AG04450 (cell line): ENCODE data around the gene CDH22. TPM values are rescaled to one million over a fixed set of nuclear protein-coding genes. Genes with fewer than 3 reads are reported as not detected.

ENCODE experiments used
- CTCF ChIA-PET: fragments of 300-600, 350-600 bp; formaldehyde crosslinking; extraction: SDS; loops from one replicate; lab custom pipeline; 2022; ENCODE audit warnings: antibody characterized with exemption, inconsistent platforms; lab: Charles Lee
- POLR2A ChIA-PET: fragments of 350-600 bp; formaldehyde crosslinking; extraction: SDS; loops from one replicate; lab custom pipeline; 2021; ENCODE audit warnings: antibody characterized with exemption, inconsistent platforms; lab: Yijun Ruan, JAX
- DNase-seq: peaks from one replicate; pipeline ENCODE4 v3.0.0-alpha.2; 2011; ENCODE audit warnings: low read depth, low spot score
- H3K27ac ChIP-seq: one replicate; pipeline ENCODE4 v1.5.1; 2012; ENCODE audit warnings: low read depth, low read length, control low read depth
- H3K27me3 ChIP-seq: one replicate; pipeline ENCODE4 v1.6.0; 2012; ENCODE audit warnings: low read length; ENCODE audit not compliant: control insufficient read depth, insufficient read depth
- H3K4me3 ChIP-seq: 2 replicates; pipeline ENCODE4 v1.5.1; 2011; ENCODE audit warnings: mild to moderate bottlenecking, low read depth, low read length, control low read depth
- H3K9me3 ChIP-seq: 2 replicates; pipeline ENCODE4 v1.5.1; 2012; ENCODE audit warnings: low read length; ENCODE audit not compliant: control insufficient read depth, insufficient read depth
- polyA plus RNA-seq: library from polyadenylated mRNA; depleted of rRNA; stranded (reverse); fragments of >200 nt; gene quantifications from 2 replicates; pipeline ENCODE4 v1.2.3, GENCODE V29; 2011
- TF ChIP-seq, protein P1 (sequence below): IDR thresholded peaks from 2 replicates; pipeline ENCODE4 v1.5.1; 2011; ENCODE audit warnings: low read depth, low read length, control low read depth, inconsistent platforms

The CDH22 gene
- polyA plus RNA-seq, 1 experiment, result not detected

DNA sequence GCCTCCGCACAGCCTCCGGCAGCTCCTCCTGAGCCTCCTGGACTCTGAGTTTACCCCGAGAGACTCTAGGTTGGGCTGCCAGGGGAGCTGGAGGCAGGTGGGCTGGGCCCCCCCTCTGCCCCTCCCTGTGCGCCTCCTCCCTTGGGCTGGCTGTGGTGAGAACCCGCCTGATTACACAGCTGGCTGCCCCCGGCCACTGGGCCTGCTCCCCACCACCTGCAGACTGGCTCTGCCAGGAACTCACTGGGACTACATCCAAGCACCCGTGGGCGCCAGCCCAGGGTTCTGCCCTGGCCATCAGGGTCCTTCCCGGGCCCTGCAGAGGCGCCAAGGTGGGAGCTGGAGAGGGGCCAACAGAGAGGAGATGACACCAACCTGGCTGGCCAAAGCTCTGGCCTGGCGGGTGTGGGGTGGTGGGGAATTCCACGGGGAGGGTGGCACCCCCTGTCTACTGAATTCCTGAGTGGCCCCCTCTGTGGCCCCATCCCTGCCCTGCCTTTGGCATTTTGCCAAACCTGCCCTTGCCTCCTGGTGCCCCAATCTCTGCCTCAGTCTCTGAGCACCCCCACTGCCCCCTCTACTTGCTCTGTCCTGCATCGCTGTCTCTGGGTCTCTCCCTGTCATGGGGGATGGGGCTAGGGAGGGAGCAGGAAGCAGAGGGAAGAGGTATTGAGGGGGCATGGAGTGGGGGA is 21.9 kb upstream of the CDH22 start:
- no peak for DNase-seq
- H3K27ac ChIP-seq, result no peak overlapping the region
- CTCF ChIA-PET, result interaction anchor here (1.1 kb wide), 1 partner anchor 19 kb away, joined by 4 read pairs; no protein-coding TSS in a partner anchor
- no peaks in the 10 kb centered on the region; the same call in 1 of the 2 replicates for H3K9me3 ChIP-seq
- TF ChIP-seq, protein P1, sequence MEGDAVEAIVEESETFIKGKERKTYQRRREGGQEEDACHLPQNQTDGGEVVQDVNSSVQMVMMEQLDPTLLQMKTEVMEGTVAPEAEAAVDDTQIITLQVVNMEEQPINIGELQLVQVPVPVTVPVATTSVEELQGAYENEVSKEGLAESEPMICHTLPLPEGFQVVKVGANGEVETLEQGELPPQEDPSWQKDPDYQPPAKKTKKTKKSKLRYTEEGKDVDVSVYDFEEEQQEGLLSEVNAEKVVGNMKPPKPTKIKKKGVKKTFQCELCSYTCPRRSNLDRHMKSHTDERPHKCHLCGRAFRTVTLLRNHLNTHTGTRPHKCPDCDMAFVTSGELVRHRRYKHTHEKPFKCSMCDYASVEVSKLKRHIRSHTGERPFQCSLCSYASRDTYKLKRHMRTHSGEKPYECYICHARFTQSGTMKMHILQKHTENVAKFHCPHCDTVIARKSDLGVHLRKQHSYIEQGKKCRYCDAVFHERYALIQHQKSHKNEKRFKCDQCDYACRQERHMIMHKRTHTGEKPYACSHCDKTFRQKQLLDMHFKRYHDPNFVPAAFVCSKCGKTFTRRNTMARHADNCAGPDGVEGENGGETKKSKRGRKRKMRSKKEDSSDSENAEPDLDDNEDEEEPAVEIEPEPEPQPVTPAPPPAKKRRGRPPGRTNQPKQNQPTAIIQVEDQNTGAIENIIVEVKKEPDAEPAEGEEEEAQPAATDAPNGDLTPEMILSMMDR, result no peak
- POLR2A ChIA-PET, result no interaction called here
- H3K4me3 ChIP-seq, result no peak overlapping the region
- H3K27me3 ChIP-seq, result peaks cover 70% of the 10 kb centered on the region

DNA sequence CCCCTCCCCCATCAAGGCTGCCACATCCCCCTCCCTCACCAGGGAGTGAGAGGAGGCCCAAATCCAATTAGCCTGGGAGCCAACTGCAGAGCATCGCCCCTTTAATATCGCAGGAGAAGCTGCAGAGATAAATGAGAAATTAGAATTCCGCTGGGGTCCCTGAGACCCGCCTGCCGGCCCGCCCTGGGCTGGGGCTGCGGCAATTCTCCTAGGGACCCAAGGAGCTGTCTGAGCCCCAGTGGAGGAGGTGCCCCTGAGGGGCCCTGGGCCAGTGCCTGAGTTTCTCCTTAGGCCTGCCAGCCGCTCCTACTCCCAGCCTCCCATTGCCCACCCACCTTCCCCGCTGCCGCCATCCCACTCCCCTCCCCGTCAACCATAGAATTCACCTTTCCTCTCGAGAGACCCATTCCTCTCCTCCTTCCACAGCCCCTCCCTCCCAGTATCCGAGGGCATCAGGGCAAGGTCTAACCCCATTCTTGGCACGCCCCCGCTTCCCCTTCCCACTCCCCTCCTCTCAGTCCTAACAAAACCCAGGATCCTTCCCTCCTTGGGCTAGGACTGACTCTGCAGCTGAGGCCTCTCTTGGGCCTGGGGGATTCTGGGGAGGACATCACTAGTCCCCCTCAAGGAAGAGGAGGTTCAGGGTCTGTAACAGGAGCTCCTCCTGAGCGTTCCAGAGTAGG is 20.0 kb upstream of the CDH22 start:
- H3K4me3 ChIP-seq, result no peak overlapping the region
- H3K27ac ChIP-seq, result no peak overlapping the region
- peaks cover 57% of the 10 kb centered on the region for H3K27me3 ChIP-seq
- POLR2A ChIA-PET, result no interaction called here
- TF ChIP-seq, protein P1, result no peak
- no peaks in the 10 kb centered on the region; the same call in 1 of the 2 replicates for H3K9me3 ChIP-seq
- no peak for DNase-seq
- CTCF ChIA-PET, result no interaction called here

DNA sequence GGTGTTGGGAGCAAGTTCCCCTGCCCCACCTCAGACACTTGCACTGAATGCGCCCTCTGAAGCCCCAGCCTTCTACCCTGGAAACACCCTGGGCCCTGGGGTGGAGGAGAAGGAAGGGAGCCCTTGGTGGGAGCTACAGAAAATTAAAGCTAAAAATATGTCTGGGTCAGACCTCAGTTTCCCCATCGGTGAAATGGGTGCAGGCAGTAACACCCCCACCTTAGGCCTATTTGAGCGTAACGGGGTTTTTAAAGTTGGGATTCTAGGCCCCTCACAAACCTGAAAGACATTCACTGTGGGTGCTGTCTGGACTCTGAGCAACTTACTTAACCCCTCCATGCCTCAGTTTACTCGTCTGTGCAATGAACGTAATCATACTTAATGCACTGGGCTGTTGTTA is 19.3 kb upstream of the CDH22 start:
- no peaks in the 10 kb centered on the region; the same call in 1 of the 2 replicates for H3K9me3 ChIP-seq
- no peak overlapping the region for H3K4me3 ChIP-seq
- H3K27ac ChIP-seq, result no peak overlapping the region
- DNase-seq, result no peak
- TF ChIP-seq, protein P1, result no peak
- ChIA-PET POLR2A (no interaction called here), CTCF (no interaction called here)
- peaks cover 55% of the 10 kb centered on the region for H3K27me3 ChIP-seq

DNA sequence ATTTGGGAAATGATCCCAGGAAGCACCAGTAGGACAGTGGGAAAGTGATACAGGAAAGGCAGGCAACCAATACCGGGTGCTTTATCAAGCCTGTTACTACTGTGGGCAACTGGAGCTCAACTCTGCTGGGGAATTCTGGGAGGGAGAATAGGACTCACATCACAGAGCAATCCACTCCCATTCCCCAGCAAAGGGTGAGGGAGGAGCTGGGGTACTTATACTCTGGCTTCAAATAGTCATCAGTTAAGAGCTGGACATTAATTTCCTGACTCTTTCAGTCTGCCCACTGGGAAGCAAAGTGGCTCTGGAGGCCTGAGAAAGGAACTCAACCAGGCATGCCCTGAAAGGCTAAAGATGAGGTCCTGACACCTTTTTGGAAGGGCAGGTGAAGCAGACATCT is 17.5 kb upstream of the CDH22 start:
- CTCF ChIA-PET, result interaction anchor here (1.1 to 1.5 kb wide), 2 partner anchors 21 to 193 kb away, joined by 3 to 5 read pairs; no protein-coding TSS in a partner anchor
- Histone ChIP-seq H3K4me3 (no peak overlapping the region), H3K27ac (no peak overlapping the region), H3K9me3 (no peaks in the 10 kb centered on the region; the same call in 1 of the 2 replicates), H3K27me3 (peaks cover 45% of the 10 kb centered on the region)
- POLR2A ChIA-PET, result no interaction called here
- TF ChIP-seq, protein P1, result no peak
- DNase-seq, result no peak
